IMR-90 (cell line): ENCODE measurements around the gene RALGAPA1. TPM values are rescaled to one million over a fixed set of nuclear protein-coding genes. Genes with fewer than 3 reads are reported as not detected.
A peak's percentile ranks its signal among the peaks of the same experiment; 100 is the strongest.

Experiments used
- ATAC-seq: fragments of 200-7000 bp; cut with Tn5 transposase; 2 replicates; pipeline ENCODE4 v1.9.1; 2020; ENCODE audit warnings: low read depth, mild to moderate bottlenecking, moderate library complexity
- BruUV-seq: library from RNA; stranded (reverse); fragments of 400-500 nt; replicated peaks from 2 replicates; lab custom pipeline; 2021; lab: Mats Ljungman, UMichigan
- CTCF ChIA-PET: fragments of 300-600 bp; formaldehyde crosslinking; extraction: SDS; loops from one replicate; lab custom pipeline; 2021; ENCODE audit warnings: antibody characterized with exemption; lab: Yijun Ruan, JAX
- POLR2A ChIA-PET: fragments of 300-600 bp; sonication (Branson Sonifier 250); formaldehyde crosslinking; loops from one replicate; lab custom pipeline; 2022; ENCODE audit warnings: antibody characterized with exemption; ENCODE audit not compliant: unreplicated experiment; lab: Charles Lee
- DNase-seq: peaks from one replicate; pipeline ENCODE4 v3.0.0; 2013
- H2AFZ ChIP-seq: replicated peaks from 2 replicates; pipeline ENCODE3; 2013; ENCODE audit warnings: low read length, mild to moderate bottlenecking; ENCODE audit not compliant: poor library complexity
- H2AK5ac ChIP-seq: 2 replicates; pipeline ENCODE4 v1.6.1; 2013; ENCODE audit warnings: low read depth, low read length, inconsistent platforms
- H2AK9ac ChIP-seq: replicated peaks from 2 replicates; pipeline ENCODE3; 2013; ENCODE audit warnings: mild to moderate bottlenecking, low read depth, low read length, moderate library complexity; ENCODE audit not compliant: poor library complexity
- H2BK120ac ChIP-seq: 2 replicates; pipeline ENCODE4 v1.6.1; 2013; ENCODE audit warnings: low read depth, low read length, inconsistent platforms
- H2BK15ac ChIP-seq: 3 replicates; pipeline ENCODE4 v1.6.1; 2013; ENCODE audit warnings: low read depth, low read length, inconsistent platforms
- H2BK20ac ChIP-seq: 2 replicates; pipeline ENCODE4 v1.6.1; 2013; ENCODE audit warnings: low read depth, mild to moderate bottlenecking, inconsistent platforms, low read length, moderate library complexity
- H2BK5ac ChIP-seq: 2 replicates; pipeline ENCODE4 v1.6.1; 2013; ENCODE audit warnings: mild to moderate bottlenecking, low read depth, low read length, inconsistent platforms; ENCODE audit not compliant: poor library complexity, severe bottlenecking
- H3K14ac ChIP-seq: replicated peaks from 2 replicates; pipeline ENCODE4 v1.6.1; 2013; ENCODE audit warnings: low read depth, low read length, inconsistent platforms
- H3K18ac ChIP-seq: 2 replicates; pipeline ENCODE4 v1.6.1; 2013; ENCODE audit warnings: low read depth, low read length, control low read depth
- H3K23ac ChIP-seq: 2 replicates; pipeline ENCODE4 v1.6.1; 2013; ENCODE audit warnings: low read depth, low read length, inconsistent platforms
- H3K27ac ChIP-seq: 2 replicates; pipeline ENCODE4 v1.5.1; 2013; ENCODE audit warnings: mild to moderate bottlenecking, control low read depth, low read length; ENCODE audit not compliant: insufficient read depth
- H3K27me3 ChIP-seq: 2 replicates; pipeline ENCODE4 v1.6.1; 2013; ENCODE audit warnings: low read length; ENCODE audit not compliant: control insufficient read depth, insufficient read depth
- H3K36me3 ChIP-seq: 2 replicates; pipeline ENCODE4 v1.6.1; 2013; ENCODE audit warnings: low read length, mixed read lengths; ENCODE audit not compliant: control insufficient read depth, insufficient read depth
- H3K4ac ChIP-seq: 2 replicates; pipeline ENCODE4 v1.6.1; 2013; ENCODE audit warnings: low read depth, low read length, inconsistent platforms
- H3K4me1 ChIP-seq: 2 replicates; pipeline ENCODE4 v1.6.1; 2013; ENCODE audit warnings: low read length, mixed read lengths; ENCODE audit not compliant: control insufficient read depth, insufficient read depth
- H3K4me2 ChIP-seq: 2 replicates; pipeline ENCODE4 v1.6.1; 2013; ENCODE audit warnings: low read depth, mild to moderate bottlenecking, control low read depth, low read length, moderate library complexity
- H3K4me3 ChIP-seq: 2 replicates; pipeline ENCODE4 v1.5.1; 2013; ENCODE audit warnings: low read depth, mild to moderate bottlenecking, control low read depth, low read length, moderate library complexity; ENCODE audit not compliant: insufficient read depth
- H3K56ac ChIP-seq: 2 replicates; pipeline ENCODE4 v1.6.1; 2013; ENCODE audit warnings: low read length, inconsistent platforms; ENCODE audit not compliant: insufficient read depth; ENCODE audit errors: extremely low read depth
- H3K79me1 ChIP-seq, 2 experiments: 2 replicates each; pipeline ENCODE4 v1.6.1; 2013; ENCODE audit warnings: low read length in 2 of 2, inconsistent platforms in 1 of 2, low read depth in 1 of 2
- H3K9ac ChIP-seq: 2 replicates; pipeline ENCODE4 v1.6.1; 2013; ENCODE audit warnings: low read depth, low read length, control low read depth
- H3K9me1 ChIP-seq: 2 replicates; pipeline ENCODE4 v1.6.1; 2013; ENCODE audit warnings: low read length, inconsistent platforms; ENCODE audit not compliant: insufficient read depth
- H3K9me3 ChIP-seq: 2 replicates; pipeline ENCODE4 v1.6.1; 2013; ENCODE audit warnings: low read length; ENCODE audit not compliant: control insufficient read depth, insufficient read depth
- H4K20me1 ChIP-seq: 2 replicates; pipeline ENCODE4 v1.6.1; 2013; ENCODE audit warnings: low read length, inconsistent platforms; ENCODE audit not compliant: insufficient read depth
- H4K5ac ChIP-seq: 2 replicates; pipeline ENCODE4 v1.6.1; 2013; ENCODE audit warnings: mild to moderate bottlenecking, low read depth, low read length, control low read depth
- H4K8ac ChIP-seq, 2 experiments: 2 replicates each; pipeline ENCODE4 v1.6.1; 2013; ENCODE audit warnings: low read depth in 2 of 2, low read length in 2 of 2, control low read depth in 1 of 2, inconsistent platforms in 1 of 2
- H4K91ac ChIP-seq: 2 replicates; pipeline ENCODE4 v1.6.1; 2013; ENCODE audit warnings: low read depth, low read length, inconsistent platforms; ENCODE audit not compliant: insufficient read depth
- BHLHE40 ChIP-seq: fragments of 150-350 bp; IDR thresholded peaks from 2 replicates; pipeline ENCODE4 v1.6.1; 2016; ENCODE audit warnings: mild to moderate bottlenecking, low read depth, low read length
- CHD1 ChIP-seq: IDR thresholded peaks from 2 replicates; pipeline ENCODE4 v1.6.1; 2012; ENCODE audit warnings: low read depth, low read length, improper control_type of control experiment
- CTCF ChIP-seq: conservative IDR thresholded peaks from 2 replicates; pipeline ENCODE4 v1.5.1; 2012; ENCODE audit warnings: mild to moderate bottlenecking, low read depth, low read length, improper control_type of control experiment
- ELK1 ChIP-seq: fragments of 150-350 bp; IDR thresholded peaks from 2 replicates; pipeline ENCODE4 v1.6.1; 2016; ENCODE audit warnings: low read depth, mild to moderate bottlenecking, low read length, moderate library complexity, borderline replicate concordance
- MXI1 ChIP-seq: IDR thresholded peaks from 2 replicates; pipeline ENCODE4 v1.6.1; 2012; ENCODE audit warnings: low read depth, mild to moderate bottlenecking, low read length, moderate library complexity, borderline replicate concordance
- NFE2L2 ChIP-seq: fragments of 150-350 bp; IDR thresholded peaks from 2 replicates; pipeline ENCODE4 v1.6.1; 2016; ENCODE audit warnings: low read depth, mild to moderate bottlenecking, low read length
- RCOR1 ChIP-seq: IDR thresholded peaks from 2 replicates; pipeline ENCODE4 v1.6.1; 2012; ENCODE audit warnings: mild to moderate bottlenecking, low read length, improper control_type of control experiment; ENCODE audit not compliant: insufficient replicate concordance
- SMC3 ChIP-seq: fragments of 150-350 bp; IDR thresholded peaks from 2 replicates; pipeline ENCODE4 v1.6.1; 2016; ENCODE audit warnings: low read depth, mild to moderate bottlenecking, antibody characterized with exemption, low read length, moderate library complexity
- WGBS, 2 experiments: methylation state at CpG; one replicate each; pipeline versions ENCODE4 v1.1.5 to v1.1.7; 2013; ENCODE audit warnings: missing lambda C conversion rate in 2 of 2; ENCODE audit not compliant: insufficient read length in 1 of 2; ENCODE audit errors: extremely low coverage in 2 of 2; 5-methylcytosine and 5-hydroxymethylcytosine counted together
- dilution Hi-C: fragments of 300-500 bp; cut with HindIII; formaldehyde crosslinking; loops from one replicate; pipeline ENCODE4 v1.14.3; 2018; ENCODE audit warnings: low sequenced_read_pairs; ENCODE audit not compliant: unreplicated experiment
- in situ Hi-C: fragments of 300-500 bp; cut with MboI; formaldehyde crosslinking; loops from 3 replicates; pipeline ENCODE4 v1.14.3; 2019; ENCODE audit warnings: low sequenced_read_pairs, inconsistent platforms, mixed read lengths
- intact Hi-C: fragments of 100-400 bp; cut with micrococcal nuclease; formaldehyde crosslinking; loops from 2 replicates; pipeline ENCODE4 v1.10.0; 2022
- polyA plus RNA-seq, 3 experiments: library from polyadenylated mRNA; depleted of rRNA; stranded (reverse); fragments of >200 nt; gene quantifications; 2 replicates each; pipeline ENCODE4 v1.2.3, GENCODE V29; 2012; ENCODE audit warnings: low replicate concordance in 1 of 3
- total RNA-seq: library from RNA; depleted of rRNA; stranded (reverse); fragments of >200 nt; gene quantifications from 2 replicates; pipeline ENCODE4 v1.2.3, GENCODE V29; 2012

Gene RALGAPA1
- total and polyA plus RNA-seq, 2 of the 4 experiments (the other 2 are of a cell fraction): 5.1 to 25.6 TPM

GRCh38 chr14:35534873-35535482, 274.1 kb downstream of the RALGAPA1 start (continued):
- peak; percentile 100 for TF ChIP-seq RCOR1

GRCh38 chr14:35534208-35534872, 274.8 kb downstream of the RALGAPA1 start:
- TF ChIP-seq MXI1: no peak
- TF ChIP-seq SMC3: no peak
- TF ChIP-seq CHD1: no peak
- no peak for TF ChIP-seq RCOR1
- TF ChIP-seq NFE2L2: no peak
- TF ChIP-seq CTCF: 0 out of 2 replicates have a peak, but pooled peaks have one; percentile 13
- TF ChIP-seq BHLHE40: no peak
- TF ChIP-seq ELK1: no peak
- Histone ChIP-seq H2AFZ (peak overlapping the region; percentile 86), H3K23ac (no peak overlapping the region), H3K27ac (no peak overlapping the region), H3K9me1 (no peaks in the 10 kb centered on the region), H3K9ac (no peak overlapping the region), H4K91ac (no peak overlapping the region), H3K4me2 (peak overlapping the region; percentile 66), H3K56ac (no peak overlapping the region), H3K27me3 (peaks cover 35% of the 10 kb centered on the region), H2BK20ac (no peak overlapping the region), H3K4me3 (peak overlapping the region; percentile 49), H3K14ac (no peak overlapping the region), H3K4ac (no peak overlapping the region), H2AK5ac (no peak overlapping the region), H4K20me1 (no peaks in the 10 kb centered on the region), H3K4me1 (peaks cover 2% of the 10 kb centered on the region; the same call in 1 of the 2 replicates), H3K79me1 (no peaks in the 10 kb centered on the region), H4K8ac (no peak overlapping the region), H2BK15ac (no peak overlapping the region), H3K9me3 (no peaks in the 10 kb centered on the region), H3K36me3 (no peaks in the 10 kb centered on the region), H2BK120ac (no peak overlapping the region), H4K5ac (no peak overlapping the region), H2BK5ac (no peak overlapping the region), H2AK9ac (peak overlapping the region; percentile 34), H3K18ac (no peak overlapping the region)
- in situ Hi-C loops (no loop called here), dilution Hi-C loops (no loop called here), intact Hi-C loops (loop anchor here (2.0 to 5.0 kb wide), 2 partner anchors 153 to 284 kb away; no protein-coding TSS in a partner anchor)
- BruUV-seq: no TSS peak
- 3% methylated on average over 58 of the region's 77 CpGs; no CpG with 5 or more reads in 1 of the 2 experiments for WGBS, 2 experiments
- ATAC-seq (peak; percentile 33), DNase-seq (peak; percentile 5)
- ChIA-PET CTCF (interaction anchor here (0.6 to 1.4 kb wide), 3 partner anchors 14 to 25 kb away, joined by 3 to 4 read pairs (median 3); no protein-coding TSS in a partner anchor), POLR2A (interaction anchor here (0.5 kb wide), 1 partner anchor 15 kb away, joined by 3 read pairs; no protein-coding TSS in a partner anchor)
